DOHH2 (cell line): Measurements from ENCODE around the gene IFI27L1.

Experiments used
- EZH2phosphoT487 ChIP-seq: fragments of 200-600 bp; sonication (generic); IDR thresholded peaks from 2 replicates; pipeline ENCODE4 v1.6.1; 2017; ENCODE audit warnings: borderline replicate concordance, mild to moderate bottlenecking, antibody characterized with exemption, low read length, moderate library complexity, mixed read lengths
- TF ChIP-seq, protein P1 (sequence below): fragments of 200-600 bp; sonication (generic); IDR thresholded peaks from one replicate; pipeline ENCODE4 v1.5.1; 2014; ENCODE audit warnings: antibody characterized with exemption, mild to moderate bottlenecking, low read depth, low read length; ENCODE audit not compliant: poor library complexity, severe bottlenecking

DNA sequence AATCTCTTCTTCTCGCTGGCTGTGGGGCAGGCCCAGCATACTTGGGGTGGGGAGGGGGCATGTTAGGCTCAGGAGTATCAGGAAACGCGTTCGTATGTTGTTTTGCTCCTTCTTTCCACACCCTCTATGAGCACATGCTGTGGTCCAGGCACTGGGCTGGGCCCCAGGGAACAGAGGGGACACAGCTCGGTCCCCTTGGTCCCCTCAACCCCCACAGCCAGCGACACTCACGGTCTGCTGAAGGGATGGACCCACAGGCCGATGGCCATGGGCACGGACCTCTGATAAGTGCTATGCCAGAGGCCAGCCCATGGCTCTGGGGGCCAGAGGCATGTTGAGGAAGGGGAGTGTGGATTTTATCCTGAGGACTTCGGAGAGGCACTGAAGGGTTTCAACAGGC is 35.6 kb downstream of the IFI27L1 start:
- TF ChIP-seq, protein P1, sequence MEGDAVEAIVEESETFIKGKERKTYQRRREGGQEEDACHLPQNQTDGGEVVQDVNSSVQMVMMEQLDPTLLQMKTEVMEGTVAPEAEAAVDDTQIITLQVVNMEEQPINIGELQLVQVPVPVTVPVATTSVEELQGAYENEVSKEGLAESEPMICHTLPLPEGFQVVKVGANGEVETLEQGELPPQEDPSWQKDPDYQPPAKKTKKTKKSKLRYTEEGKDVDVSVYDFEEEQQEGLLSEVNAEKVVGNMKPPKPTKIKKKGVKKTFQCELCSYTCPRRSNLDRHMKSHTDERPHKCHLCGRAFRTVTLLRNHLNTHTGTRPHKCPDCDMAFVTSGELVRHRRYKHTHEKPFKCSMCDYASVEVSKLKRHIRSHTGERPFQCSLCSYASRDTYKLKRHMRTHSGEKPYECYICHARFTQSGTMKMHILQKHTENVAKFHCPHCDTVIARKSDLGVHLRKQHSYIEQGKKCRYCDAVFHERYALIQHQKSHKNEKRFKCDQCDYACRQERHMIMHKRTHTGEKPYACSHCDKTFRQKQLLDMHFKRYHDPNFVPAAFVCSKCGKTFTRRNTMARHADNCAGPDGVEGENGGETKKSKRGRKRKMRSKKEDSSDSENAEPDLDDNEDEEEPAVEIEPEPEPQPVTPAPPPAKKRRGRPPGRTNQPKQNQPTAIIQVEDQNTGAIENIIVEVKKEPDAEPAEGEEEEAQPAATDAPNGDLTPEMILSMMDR: no peak
- TF ChIP-seq EZH2phosphoT487: no peak
